Lower lobe of right lung (tissue), 2 donors: Measurements from ENCODE around the gene CDC25C. TPM values are rescaled to one million over a fixed set of nuclear protein-coding genes. Genes with fewer than 3 reads are reported as not detected.

Experiments
- ATAC-seq, 2 donors: fragments of 200-7000 bp; cut with Tn5 transposase; one replicate each; pipeline ENCODE4 v1.9.1; 2020 to 2022; ENCODE audit warnings: mild to moderate bottlenecking in 2 of 2, moderate library complexity in 2 of 2
- DNase-seq: peaks from one replicate; pipeline ENCODE4 v3.0.0-alpha.2; 2020
- H3K27ac ChIP-seq: fragments of 200-600 bp; one replicate; pipeline ENCODE4 v1.8.0; 2022
- H3K27me3 ChIP-seq: fragments of 200-600 bp; one replicate; pipeline ENCODE4 v1.8.0; 2022; ENCODE audit warnings: low read depth
- H3K36me3 ChIP-seq: fragments of 200-600 bp; one replicate; pipeline ENCODE4 v1.8.0; 2022; ENCODE audit warnings: mild to moderate bottlenecking
- H3K4me1 ChIP-seq: fragments of 200-600 bp; one replicate; pipeline ENCODE4 v1.8.0; 2022
- H3K4me3 ChIP-seq: fragments of 200-600 bp; one replicate; pipeline ENCODE4 v1.8.0; 2022; ENCODE audit warnings: mild to moderate bottlenecking
- H3K9me3 ChIP-seq: fragments of 200-600 bp; one replicate; pipeline ENCODE4 v1.8.0; 2022
- CTCF ChIP-seq: fragments of 200-600 bp; IDR thresholded peaks from one replicate; pipeline ENCODE4 v1.8.0; 2022; ENCODE audit warnings: antibody characterized with exemption, mild to moderate bottlenecking
- intact Hi-C: fragments of 100-400 bp; cut with DNase I; formaldehyde crosslinking; loops from one replicate; pipeline ENCODE4 v1.11.0; 2022
- total RNA-seq: library from RNA; stranded (reverse); fragmentation: NEBNext Ultra II Directional; extraction: Animal tissue kit (Norgen Biotek cat#: 25700); gene quantifications from one replicate; pipeline ENCODE4 v1.2.1, GENCODE V29; 2021
- donor health status: DM: no; HTN: yes; CAD: no; lungs with severe emphysema.

CDC25C gene
- total RNA-seq, 1 donor from 2014 or later: 0.47 TPM

- intact Hi-C loops: no loop called here
- no peaks in the 10 kb centered on the region for H3K27me3 ChIP-seq
- peaks cover 60% of the 10 kb centered on the region for H3K4me1 ChIP-seq
- ATAC-seq: peak; percentile 75 to 76
- H3K36me3 ChIP-seq: peaks cover 23% of the 10 kb centered on the region
- H3K27ac ChIP-seq: peak overlapping the region; percentile 67
- H3K4me3 ChIP-seq: no peak overlapping the region
- DNase-seq: no peak
- TF ChIP-seq CTCF: no peak
- H3K9me3 ChIP-seq: no peaks in the 10 kb centered on the region
These were observed 38.1 kb upstream of the CDC25C start for GRCh38 chr5:138369706-138370105.

- Histone ChIP-seq H3K9me3 (no peaks in the 10 kb centered on the region), H3K4me1 (peaks cover 60% of the 10 kb centered on the region), H3K27ac (peak overlapping the region; percentile 67), H3K36me3 (peaks cover 19% of the 10 kb centered on the region), H3K27me3 (no peaks in the 10 kb centered on the region), H3K4me3 (no peak overlapping the region)
- intact Hi-C loops: no loop called here
- no peak for DNase-seq
- TF ChIP-seq CTCF: no peak
- ATAC-seq: peak; percentile 56 to 67
These were observed 37.7 kb upstream of the CDC25C start for GRCh38 chr5:138369261-138369660.

GRCh38 chr5:138366632-138367382 is 35.2 kb upstream of the CDC25C start:
- Histone ChIP-seq H3K36me3 (no peaks in the 10 kb centered on the region), H3K4me1 (peaks cover 63% of the 10 kb centered on the region), H3K4me3 (no peak overlapping the region), H3K27ac (no peak overlapping the region), H3K27me3 (no peaks in the 10 kb centered on the region), H3K9me3 (no peaks in the 10 kb centered on the region)
- intact Hi-C loops: no loop called here
- TF ChIP-seq CTCF: no peak
- no peak for DNase-seq
- peak in 1 of 2 donors; percentile 14 for ATAC-seq

GRCh38 chr5:138364576-138364975 is 33.0 kb upstream of the CDC25C start:
- no peak overlapping the region for H3K27ac ChIP-seq
- no peak overlapping the region for H3K4me3 ChIP-seq
- intact Hi-C loops: no loop called here
- H3K36me3 ChIP-seq: no peaks in the 10 kb centered on the region
- no peak for TF ChIP-seq CTCF
- ATAC-seq (no peak), DNase-seq (no peak)
- no peaks in the 10 kb centered on the region for H3K27me3 ChIP-seq
- no peaks in the 10 kb centered on the region for H3K9me3 ChIP-seq
- H3K4me1 ChIP-seq: peaks cover 59% of the 10 kb centered on the region

GRCh38 chr5:138360941-138361452 is 29.4 kb upstream of the CDC25C start:
- DNase-seq (no peak), ATAC-seq (no peak)
- Histone ChIP-seq H3K36me3 (no peaks in the 10 kb centered on the region), H3K27me3 (no peaks in the 10 kb centered on the region), H3K4me3 (no peak overlapping the region), H3K27ac (no peak overlapping the region), H3K4me1 (peaks cover 35% of the 10 kb centered on the region), H3K9me3 (no peaks in the 10 kb centered on the region)
- intact Hi-C loops: no loop called here
- no peak for TF ChIP-seq CTCF
